UCSD-AML1 (cell line): ENCODE measurements around the gene PLXDC2.

Experiments used
- DNase-seq: peaks from one replicate; lab custom pipeline; 2025; ENCODE audit not compliant: unreplicated experiment; lab: John Stamatoyannopoulos, UW

Gene PLXDC2

GRCh38 chr10:20314431-20314830 is 498.2 kb downstream of the PLXDC2 start:
- DNase-seq = no peak

- no peak for DNase-seq
These were observed 511.7 kb downstream of the PLXDC2 start for GRCh38 chr10:20327954-20328353.

GRCh38 chr10:20330246-20330645 is 514.0 kb downstream of the PLXDC2 start:
- DNase-seq = no peak

- DNase-seq = no peak
These were observed 518.3 kb downstream of the PLXDC2 start for GRCh38 chr10:20334559-20334958.
